GM19240 (cell line): ENCODE measurements around the gene BZW2.

ENCODE experiments used
- DNase-seq: peaks from one replicate; pipeline ENCODE4 v3.0.0; 2011; ENCODE audit warnings: low spot score; ENCODE audit not compliant: insufficient read length

The BZW2 gene

GRCh38 chr7:16645593-16646471 lies at the start of gene BZW2, which contains the start of gene ANKMY2:
Gene BZW2 (plus strand): TSS chr7:16646181. CDS start chr7:16665444, 19,263 bp downstream.
Gene ANKMY2 (minus strand): TSS chr7:16645754. CDS start chr7:16645573, 181 bp downstream.
- peak; percentile 64 for DNase-seq

- DNase-seq: no peak
Measured at GRCh38 chr7:16598015-16598414, 48.0 kb upstream of the BZW2 start.

GRCh38 chr7:16599860-16600259 lies 46.1 kb upstream of the BZW2 start:
- DNase-seq: no peak

- no peak for DNase-seq
Measured at GRCh38 chr7:16603633-16604032, 42.3 kb upstream of the BZW2 start.

- DNase-seq: no peak
Measured at GRCh38 chr7:16604054-16604453, 41.9 kb upstream of the BZW2 start.

- no peak for DNase-seq
Measured at GRCh38 chr7:16606704-16607103, 39.3 kb upstream of the BZW2 start.

- DNase-seq: no peak
Measured at GRCh38 chr7:16609842-16610450, 36.0 kb upstream of the BZW2 start.

- no peak for DNase-seq
Measured at GRCh38 chr7:16611711-16612110, 34.3 kb upstream of the BZW2 start.

GRCh38 chr7:16615228-16615627 lies 30.8 kb upstream of the BZW2 start:
- no peak for DNase-seq

- no peak for DNase-seq
Measured at GRCh38 chr7:16616122-16616521, 29.9 kb upstream of the BZW2 start.

GRCh38 chr7:16616542-16616941 lies 29.4 kb upstream of the BZW2 start:
- no peak for DNase-seq

- no peak for DNase-seq
Measured at GRCh38 chr7:16619979-16620408, 26.0 kb upstream of the BZW2 start.

- DNase-seq: no peak
Measured at GRCh38 chr7:16626388-16626787, 19.6 kb upstream of the BZW2 start.

- no peak for DNase-seq
Measured at GRCh38 chr7:16627236-16627635, 18.7 kb upstream of the BZW2 start.

- DNase-seq: no peak
Measured at GRCh38 chr7:16630654-16631053, 15.3 kb upstream of the BZW2 start.

GRCh38 chr7:16634271-16634738 lies 11.7 kb upstream of the BZW2 start:
- no peak for DNase-seq

- no peak for DNase-seq
Measured at GRCh38 chr7:16636555-16637101, 9.4 kb upstream of the BZW2 start.

- DNase-seq: no peak
Measured at GRCh38 chr7:16637379-16637778, 8.6 kb upstream of the BZW2 start.

- no peak for DNase-seq
Measured at GRCh38 chr7:16638282-16639280, 7.4 kb upstream of the BZW2 start.

- no peak for DNase-seq
Measured at GRCh38 chr7:16644157-16644556, 1.8 kb upstream of the BZW2 start.
